Activated CD4-positive, alpha-beta T cell treated with anti-CD3 and anti-CD28 coated beads, Interleukin-2, Interleukin-6, amounts not matched to agents 100 ng/mL and 50 ng/mL, durations not matched to agents 16 hours and 8 hours (primary cell): ENCODE measurements around the gene APOA4.
A peak's percentile ranks its signal among the peaks of the same experiment; 100 is the strongest.
"Not testable (repeated sequence)": the region's sequence is repeated elsewhere in the genome, so short reads cannot be mapped to it uniquely, and the experiment has no call there.

Experiments used
- DNase-seq: peaks from one replicate; pipeline ENCODE4 v3.0.0-alpha.2; 2020

APOA4 gene

DNA sequence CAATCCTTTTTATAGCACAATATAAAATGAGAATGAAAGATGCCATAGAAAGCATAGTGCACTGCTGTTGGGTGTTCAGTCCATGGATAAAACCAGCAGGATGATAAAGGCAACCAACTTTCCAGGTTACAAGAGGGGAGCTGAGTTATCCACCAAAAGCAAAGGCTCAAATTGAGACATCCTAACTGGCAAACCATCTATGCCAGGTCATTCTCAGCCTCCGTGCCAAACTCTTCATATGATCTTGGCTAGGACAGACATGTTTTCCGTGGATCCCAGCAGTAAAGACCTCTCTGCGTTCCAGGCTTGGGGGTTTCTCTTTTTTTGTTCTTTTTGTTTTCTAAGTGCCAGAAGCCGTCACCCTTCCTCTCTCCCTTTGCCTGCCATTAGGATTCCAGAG, 21.6 kb upstream of the APOA4 start:
- DNase-seq: no peak

DNA sequence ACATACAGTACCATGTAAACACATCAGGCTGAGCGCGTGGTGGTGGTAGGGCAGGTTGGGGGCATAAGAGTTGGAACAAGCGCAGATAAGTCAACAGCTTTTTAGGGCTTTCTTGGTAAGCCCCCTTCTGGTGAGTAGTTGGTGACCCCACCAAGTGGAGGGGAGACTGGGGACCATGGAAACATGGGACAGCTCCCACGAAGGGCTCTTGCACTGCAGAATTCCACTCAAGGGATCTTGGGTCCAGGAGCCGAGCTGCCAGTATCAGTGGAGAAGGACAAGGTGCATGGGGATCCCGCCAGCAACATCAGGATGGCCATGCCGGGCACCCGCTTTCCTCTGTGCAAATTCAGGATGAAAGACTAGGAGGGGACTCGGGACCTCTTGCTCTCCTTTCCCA, 20.6 kb upstream of the APOA4 start:
- no peak for DNase-seq

DNA sequence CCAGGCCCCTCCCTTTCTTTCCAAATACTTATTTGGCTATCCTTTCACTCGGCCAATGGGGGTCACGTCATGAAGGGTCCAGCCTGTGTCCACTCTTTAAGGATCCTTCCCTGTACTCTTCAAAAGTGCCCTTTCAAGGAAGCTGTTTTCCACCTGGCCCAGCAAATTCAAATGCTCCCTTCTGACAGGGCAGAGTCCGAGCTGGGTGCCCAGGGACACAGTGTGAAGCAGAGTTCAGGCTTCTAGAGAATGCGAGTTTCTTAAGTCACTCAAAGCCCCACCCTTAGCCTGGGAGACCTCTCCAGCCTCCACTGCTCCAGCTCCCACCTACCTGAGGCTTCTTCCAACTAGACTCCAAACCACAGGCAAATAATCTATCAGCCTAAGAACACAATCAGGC, 19.8 kb upstream of the APOA4 start:
- DNase-seq: no peak

DNA sequence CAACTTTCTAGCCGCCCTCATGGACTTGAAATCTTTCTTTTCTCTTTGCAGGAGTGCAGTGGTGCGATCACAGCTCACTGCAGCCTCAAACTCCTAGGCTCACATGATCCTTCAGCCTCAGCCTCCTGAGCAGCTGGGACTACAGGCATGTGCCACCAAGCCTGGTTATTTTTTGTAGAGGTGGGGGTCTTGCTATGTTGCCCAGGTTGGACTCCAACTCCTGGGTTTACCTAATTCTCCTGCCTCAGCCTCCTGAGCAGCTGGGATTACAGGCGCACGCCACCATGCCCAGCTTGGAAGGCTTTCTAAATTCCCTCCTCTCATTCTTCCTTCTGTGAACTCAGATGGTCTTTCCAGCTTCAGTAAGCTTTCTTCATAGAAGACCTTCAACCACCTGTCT, 19.0 kb upstream of the APOA4 start:
- no peak for DNase-seq

DNA sequence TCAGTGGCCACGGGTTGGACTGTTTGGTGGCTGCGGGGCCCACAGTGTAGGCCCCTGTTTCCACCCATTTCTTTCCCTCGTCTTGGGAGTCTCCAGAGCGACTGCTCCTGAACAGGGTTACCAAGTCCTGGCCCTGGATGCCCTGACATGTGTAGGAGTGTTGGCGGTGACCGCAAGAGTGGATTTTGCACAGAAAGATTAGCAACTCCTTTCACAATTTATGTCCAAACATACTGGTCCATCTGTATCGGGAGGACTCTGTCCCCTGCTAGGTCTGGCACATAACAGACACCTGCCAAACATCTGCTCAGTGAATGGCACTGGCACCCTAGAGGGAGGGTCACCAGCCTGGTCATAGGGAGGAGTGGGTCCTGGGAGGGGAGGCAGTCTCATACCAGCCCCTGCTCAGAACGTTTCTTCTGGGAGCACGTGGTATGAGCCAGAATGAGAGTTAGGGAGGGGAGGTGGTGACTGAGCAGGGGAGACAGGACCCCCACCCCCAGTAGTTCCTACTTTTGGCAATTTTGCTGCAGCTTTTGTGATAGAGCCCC, 17.7 kb upstream of the APOA4 start:
- no peak for DNase-seq

DNA sequence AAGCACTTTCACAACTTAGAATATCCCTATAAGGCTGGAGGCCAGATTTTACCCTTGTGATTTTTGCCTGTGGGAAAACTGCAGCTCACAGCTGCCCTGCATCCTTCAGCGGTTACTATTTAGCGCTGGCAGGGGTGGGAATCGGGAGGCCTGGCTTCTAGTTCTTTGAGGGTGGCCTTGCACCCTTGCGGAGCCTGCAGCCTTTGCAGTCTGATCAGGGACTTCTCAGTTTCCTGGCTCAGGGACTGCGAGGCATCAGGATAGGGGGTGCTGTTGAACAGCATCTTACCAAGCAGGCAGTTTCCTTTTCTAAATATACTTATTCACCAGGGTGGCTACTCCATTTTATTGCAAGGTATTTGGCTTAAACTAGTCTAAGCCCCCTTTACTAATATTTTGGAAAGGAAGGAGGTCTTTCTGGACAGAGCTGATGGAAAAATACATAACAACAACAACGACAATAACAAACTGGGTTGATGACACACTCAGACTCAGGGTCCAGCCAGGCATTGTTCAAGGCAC, 17.2 kb upstream of the APOA4 start:
- DNase-seq: no peak

DNA sequence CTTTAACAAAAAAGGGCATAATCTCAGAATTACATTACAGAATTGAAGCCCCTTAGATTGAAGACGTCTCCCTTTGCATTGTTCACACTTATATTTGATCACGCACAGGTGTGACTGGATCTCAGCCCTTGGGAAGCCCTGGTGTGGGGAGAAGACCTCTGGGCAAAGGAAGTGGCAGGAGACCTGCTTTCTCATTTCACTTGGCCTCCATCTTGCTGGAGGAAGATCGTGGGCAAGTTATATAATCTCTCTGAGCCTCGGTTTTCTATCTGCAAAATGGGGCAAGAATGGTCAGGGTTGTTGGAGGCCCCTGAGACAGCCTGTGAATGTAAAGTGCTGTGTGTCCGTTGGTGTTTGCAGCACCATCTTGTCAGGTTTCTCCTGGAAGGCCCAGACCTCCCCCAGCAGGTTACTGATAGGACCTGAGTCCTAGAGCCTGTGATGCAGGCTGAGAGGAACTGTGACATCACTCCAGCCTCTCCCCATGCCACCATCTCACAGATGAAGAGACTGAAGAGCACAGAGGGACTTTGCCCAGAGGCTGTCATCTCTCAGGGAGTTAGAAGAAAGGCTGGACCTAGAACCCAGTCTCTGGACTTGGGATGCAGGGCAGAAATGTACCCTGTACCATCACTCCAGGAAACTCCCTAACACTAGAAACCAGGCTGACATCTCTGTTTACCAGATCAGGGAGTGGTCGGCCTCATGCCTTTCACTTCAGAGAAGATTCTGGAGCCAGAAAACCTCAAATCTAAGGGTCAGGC, 15.4 kb upstream of the APOA4 start:
- DNase-seq: no peak

DNA sequence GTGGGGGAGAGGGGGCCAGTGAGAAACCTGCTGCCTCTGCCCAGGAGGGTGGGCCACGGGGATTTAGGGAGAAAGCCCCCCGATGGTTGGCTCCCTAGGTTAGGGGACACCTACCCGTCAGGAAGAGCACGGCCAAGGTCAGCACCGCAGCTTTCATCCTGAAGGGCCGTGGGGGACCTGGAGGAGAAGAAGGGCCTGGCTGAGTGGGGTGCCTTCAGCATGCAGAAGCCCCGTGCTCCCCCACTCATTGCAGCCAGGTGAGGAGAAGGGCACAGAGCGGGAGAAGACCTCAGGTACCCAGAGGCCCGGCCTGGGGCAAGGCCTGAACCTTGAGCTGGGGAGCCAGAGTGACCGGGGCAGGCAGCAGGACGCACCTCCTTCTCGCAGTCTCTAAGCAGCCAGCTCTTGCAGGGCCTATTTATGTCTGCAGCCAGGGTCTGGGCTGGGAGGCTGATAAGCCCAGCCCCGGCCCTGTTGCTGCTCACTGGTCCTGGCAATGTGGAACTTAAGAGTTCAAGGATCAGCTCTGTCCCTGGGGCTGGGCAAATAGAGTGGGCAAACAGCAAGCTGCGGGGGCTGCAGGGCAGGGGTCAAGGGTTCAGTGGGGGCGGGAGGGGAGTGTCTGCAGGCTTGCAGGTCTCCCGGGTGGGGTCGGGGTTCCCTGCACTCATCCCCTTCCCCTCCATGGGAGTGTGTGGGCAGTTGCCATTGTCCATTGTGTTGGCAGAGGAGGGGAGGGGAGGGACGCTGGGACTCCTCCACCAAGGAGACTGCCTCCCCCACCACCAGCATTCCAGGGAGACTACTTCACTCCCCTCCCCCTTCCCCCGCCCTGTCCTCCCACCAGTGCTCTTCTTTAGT, 14.4 kb upstream of the APOA4 start, which contains the start of gene APOA1:
TSS of gene APOA1 (minus strand) at position 392 of the 861 bp plus-strand sequence. CDS start at position 157, 235 bp downstream.
- DNase-seq: no peak

DNA sequence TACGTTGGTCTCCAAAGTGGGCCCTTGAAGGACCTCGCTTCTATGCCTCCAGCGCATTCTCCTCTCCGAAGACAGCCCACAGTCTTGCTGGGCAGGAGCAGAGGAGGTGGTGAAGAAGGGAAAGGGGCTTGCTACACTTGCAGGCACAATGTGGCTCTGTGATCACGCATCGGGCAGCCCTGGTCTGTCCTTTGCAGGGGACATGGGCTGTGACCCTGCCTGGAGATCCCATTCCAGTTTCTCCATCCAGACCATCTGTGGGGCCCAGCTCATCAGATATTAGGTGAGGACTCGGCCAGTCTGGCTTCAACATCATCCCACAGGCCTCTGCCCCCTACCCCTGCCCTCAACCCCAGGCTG, 13.5 kb upstream of the APOA4 start:
- no peak for DNase-seq

DNA sequence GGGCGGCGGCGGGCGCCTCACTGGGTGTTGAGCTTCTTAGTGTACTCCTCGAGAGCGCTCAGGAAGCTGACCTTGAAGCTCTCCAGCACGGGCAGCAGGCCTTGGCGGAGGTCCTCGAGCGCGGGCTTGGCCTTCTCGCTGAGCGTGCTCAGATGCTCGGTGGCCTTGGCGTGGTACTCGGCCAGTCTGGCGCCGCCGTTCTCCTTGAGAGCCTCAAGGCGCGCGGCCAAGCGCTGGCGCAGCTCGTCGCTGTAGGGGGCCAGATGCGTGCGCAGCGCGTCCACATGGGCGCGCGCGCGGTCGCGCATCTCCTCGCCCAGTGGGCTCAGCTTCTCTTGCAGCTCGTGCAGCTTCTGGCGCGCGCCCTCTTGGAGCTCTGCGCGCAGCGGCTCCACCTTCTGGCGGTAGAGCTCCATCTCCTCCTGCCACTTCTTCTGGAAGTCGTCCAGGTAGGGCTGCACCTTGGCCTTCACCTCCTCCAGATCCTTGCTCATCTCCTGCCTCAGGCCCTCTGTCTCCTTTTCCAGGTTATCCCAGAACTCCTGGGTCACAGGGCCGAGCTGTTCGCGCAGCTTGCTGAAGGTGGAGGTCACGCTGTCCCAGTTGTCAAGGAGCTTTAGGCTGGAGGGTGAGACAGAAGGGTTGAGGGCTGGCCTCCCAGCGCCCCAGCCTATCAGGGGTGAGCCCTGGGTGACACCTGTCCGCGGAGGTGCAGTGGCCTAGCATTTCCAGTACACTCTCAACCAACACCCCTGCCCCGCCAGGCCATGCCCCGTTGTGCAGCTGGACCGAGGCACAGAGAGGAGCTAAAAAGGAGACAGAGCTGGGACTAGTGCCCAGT, 12.9 kb upstream of the APOA4 start:
- DNase-seq: peak; percentile 88

DNA sequence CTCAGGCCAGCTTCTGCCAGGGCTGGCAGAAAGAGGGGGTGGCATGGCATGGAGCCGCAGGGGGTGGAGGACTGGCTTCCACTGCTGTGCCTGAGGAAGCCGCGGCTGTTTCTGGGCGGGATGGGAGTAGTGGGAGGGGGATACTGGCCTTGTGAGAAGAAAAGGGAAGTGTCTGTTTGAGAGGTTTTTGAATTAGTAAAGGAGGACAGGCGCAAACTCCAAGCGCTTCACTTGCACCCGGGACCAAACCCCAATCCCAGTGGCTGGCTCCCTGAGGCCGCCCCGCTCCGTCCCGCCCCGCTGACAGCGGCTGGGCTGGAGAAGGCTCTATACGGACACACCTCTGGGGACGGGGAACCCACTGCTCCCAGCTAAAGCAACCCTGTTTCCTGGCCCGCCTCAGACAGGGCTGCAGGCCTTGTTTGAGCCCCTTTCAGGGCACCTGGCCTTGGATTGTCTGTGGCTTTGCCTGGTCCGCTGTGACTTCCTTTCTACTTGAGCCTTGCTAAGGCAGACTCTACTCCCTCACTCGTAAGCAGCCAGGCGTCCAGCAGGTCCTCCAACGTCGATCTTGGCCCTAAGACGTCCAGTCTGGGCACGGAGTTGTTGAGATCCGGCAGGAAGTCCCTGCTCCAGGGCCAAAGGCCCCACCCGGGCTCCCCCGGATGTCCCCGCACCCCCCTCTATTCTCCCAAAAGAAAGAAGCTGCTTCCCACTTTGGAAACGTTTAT, 12.1 kb upstream of the APOA4 start:
- DNase-seq: no peak

DNA sequence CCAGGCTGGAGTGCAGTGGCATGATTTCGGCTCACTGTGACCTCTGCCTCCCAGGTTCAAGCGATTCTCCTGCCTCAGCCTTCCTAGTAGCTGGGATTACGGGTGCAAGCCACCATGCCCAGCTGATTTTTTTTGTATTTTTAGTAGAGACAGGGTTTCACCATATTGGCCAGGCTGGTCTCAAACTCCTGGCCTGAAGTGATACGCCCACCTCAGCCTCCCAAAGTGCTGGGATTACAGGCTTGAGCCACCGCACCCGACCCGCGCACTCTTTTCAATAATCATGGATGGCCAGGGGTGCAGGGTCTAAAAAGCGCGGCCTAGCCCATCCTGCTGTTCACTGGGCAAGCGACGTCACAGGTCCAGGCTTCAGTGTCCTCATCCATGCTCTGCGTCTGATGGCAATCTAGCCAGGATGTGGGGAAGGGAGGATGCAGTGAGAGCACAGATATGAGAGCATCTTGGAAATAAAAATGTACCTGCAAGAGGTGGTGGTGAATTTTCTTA, 11.5 kb upstream of the APOA4 start:
- not testable (repeated sequence) for DNase-seq

DNA sequence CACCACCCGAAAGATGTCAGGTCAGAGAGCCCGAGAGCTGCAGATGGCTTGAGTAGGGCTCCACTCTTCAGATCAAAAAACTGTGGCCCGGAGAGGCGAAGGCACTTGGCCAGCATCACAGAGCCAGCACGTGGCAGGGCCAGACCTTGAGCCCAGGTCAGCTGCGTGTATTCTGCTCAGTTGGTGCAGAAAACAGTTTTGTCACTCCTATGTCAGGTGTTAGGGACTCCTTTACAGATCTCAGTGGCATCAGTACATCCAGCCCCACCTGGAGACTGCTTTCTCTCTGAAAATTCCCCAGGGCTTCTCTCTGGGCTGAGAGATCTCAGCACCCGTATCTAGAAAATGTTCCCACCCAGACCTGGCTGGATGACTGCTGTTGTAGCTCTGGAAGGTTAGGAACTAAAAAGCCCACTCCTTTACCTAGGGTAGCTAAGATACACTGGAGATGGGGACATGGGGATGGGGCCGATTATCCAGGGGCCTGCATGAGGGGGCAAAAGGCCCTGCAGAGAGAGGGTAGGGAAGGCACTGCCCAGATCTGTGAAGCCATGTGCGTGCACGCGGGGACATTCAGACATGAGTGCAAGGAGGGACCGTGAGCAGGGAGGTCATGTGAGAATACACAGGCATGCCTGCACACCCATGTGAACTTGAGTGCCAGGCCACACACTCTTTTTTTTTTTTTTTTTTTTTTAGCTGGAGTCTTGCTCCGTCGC, 10.9 kb upstream of the APOA4 start:
- no peak for DNase-seq

DNA sequence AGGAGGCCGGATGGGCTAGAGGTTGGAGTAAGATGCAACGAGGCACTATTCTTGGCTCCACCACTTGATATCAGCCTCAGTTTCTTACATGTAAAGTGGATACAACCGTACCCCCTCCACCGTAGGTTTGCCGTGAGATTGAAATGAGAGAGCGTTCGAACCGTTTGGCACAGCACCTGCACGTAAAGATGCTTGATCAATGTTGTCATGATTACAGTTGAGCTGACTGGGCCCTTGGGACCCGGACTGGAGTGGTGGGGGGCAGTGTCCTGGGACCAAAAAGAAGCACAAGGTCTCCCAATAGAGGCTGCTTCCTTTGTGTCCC, 10.3 kb upstream of the APOA4 start:
- DNase-seq: no peak

DNA sequence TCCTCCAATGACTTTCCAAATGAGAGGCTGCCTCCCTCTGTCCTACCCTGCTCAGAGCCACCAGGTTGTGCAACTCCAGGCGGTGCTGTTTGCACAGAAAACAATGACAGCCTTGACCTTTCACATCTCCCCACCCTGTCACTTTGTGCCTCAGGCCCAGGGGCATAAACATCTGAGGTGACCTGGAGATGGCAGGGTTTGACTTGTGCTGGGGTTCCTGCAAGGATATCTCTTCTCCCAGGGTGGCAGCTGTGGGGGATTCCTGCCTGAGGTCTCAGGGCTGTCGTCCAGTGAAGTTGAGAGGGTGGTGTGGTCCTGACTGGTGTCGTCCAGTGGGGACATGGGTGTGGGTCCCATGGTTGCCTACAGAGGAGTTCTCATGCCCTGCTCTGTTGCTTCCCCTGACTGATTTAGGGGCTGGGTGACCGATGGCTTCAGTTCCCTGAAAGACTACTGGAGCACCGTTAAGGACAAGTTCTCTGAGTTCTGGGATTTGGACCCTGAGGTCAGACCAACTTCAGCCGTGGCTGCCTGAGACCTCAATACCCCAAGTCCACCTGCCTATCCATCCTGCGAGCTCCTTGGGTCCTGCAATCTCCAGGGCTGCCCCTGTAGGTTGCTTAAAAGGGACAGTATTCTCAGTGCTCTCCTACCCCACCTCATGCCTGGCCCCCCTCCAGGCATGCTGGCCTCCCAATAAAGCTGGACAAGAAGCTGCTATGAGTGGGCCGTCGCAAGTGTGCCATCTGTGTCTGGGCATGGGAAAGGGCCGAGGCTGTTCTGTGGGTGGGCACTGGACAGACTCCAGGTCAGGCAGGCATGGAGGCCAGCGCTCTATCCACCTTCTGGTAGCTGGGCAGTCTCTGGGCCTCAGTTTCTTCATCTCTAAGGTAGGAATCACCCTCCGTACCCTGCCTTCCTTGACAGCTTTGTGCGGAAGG, 9.5 kb upstream of the APOA4 start:
- no peak for DNase-seq

DNA sequence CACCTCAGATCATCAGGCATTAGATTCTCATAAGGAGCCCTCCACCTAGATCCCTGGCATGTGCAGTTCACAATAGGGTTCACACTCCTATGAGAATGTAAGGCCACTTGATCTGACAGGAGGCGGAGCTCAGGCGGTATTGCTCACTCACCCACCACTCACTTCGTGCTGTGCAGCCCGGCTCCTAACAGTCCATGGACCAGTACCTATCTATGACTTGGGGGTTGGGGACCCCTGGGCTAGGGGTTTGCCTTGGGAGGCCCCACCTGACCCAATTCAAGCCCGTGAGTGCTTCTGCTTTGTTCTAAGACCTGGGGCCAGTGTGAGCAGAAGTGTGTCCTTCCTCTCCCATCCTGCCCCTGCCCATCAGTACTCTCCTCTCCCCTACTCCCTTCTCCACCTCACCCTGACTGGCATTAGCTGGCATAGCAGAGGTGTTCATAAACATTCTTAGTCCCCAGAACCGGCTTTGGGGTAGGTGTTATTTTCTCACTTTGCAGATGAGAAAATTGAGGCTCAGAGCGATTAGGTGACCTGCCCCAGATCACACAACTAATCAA, 8.8 kb upstream of the APOA4 start:
- no peak for DNase-seq

DNA sequence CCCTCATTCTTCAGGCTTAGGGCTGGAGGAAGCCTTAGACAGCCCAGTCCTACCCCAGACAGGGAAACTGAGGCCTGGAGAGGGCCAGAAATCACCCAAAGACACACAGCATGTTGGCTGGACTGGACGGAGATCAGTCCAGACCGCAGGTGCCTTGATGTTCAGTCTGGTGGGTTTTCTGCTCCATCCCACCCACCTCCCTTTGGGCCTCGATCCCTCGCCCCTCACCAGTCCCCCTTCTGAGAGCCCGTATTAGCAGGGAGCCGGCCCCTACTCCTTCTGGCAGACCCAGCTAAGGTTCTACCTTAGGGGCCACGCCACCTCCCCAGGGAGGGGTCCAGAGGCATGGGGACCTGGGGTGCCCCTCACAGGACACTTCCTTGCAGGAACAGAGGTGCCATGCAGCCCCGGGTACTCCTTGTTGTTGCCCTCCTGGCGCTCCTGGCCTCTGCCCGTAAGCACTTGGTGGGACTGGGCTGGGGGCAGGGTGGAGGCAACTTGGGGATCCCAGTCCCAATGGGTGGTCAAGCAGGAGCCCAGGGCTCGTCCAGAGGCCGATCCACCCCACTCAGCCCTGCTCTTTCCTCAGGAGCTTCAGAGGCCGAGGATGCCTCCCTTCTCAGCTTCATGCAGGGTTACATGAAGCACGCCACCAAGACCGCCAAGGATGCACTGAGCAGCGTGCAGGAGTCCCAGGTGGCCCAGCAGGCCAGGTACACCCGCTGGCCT, 7.2 kb upstream of the APOA4 start:
- no peak for DNase-seq

DNA sequence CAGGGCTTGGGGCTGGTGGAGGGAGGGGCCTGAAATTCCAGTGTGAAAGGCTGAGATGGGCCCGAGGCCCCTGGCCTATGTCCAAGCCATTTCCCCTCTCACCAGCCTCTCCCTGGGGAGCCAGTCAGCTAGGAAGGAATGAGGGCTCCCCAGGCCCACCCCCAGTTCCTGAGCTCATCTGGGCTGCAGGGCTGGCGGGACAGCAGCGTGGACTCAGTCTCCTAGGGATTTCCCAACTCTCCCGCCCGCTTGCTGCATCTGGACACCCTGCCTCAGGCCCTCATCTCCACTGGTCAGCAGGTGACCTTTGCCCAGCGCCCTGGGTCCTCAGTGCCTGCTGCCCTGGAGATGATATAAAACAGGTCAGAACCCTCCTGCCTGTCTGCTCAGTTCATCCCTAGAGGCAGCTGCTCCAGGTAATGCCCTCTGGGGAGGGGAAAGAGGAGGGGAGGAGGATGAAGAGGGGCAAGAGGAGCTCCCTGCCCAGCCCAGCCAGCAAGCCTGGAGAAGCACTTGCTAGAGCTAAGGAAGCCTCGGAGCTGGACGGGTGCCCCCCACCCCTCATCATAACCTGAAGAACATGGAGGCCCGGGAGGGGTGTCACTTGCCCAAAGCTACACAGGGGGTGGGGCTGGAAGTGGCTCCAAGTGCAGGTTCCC, 6.5 kb upstream of the APOA4 start, which contains the start of gene APOC3:
TSS of gene APOC3 (plus strand) at position 383 of the 659 bp plus-strand sequence. CDS start 676 bp downstream, outside the sequence.
- no peak for DNase-seq
